Endothelial cell of umbilical vein (primary cell): ENCODE results near the gene ARMC5. TPM values are rescaled to one million over a fixed set of nuclear protein-coding genes. Genes with fewer than 3 reads are reported as not detected.

Source experiments
- BruUV-seq: library from RNA; stranded (reverse); fragments of 400-500 nt; replicated peaks from 2 replicates; lab custom pipeline; 2021; lab: Mats Ljungman, UMichigan
- CTCF ChIA-PET: fragments of 300-600, 350-600 bp; sonication (Branson Sonifier 250); formaldehyde crosslinking; loops from one replicate; lab custom pipeline; 2021; ENCODE audit warnings: antibody characterized with exemption, inconsistent platforms; lab: Charles Lee
- POLR2A ChIA-PET: fragments of 300-600, 350-600 bp; sonication (Branson Sonifier 250); formaldehyde crosslinking; loops from one replicate; lab custom pipeline; 2021; ENCODE audit warnings: antibody characterized with exemption, inconsistent platforms; lab: Charles Lee
- DNase-seq: peaks from one replicate; pipeline ENCODE4 v3.0.0-alpha.2; 2011; ENCODE audit warnings: low read depth, low spot score
- FAIRE-seq: peaks from 2 replicates; lab custom pipeline; 2011; peaks lifted over from hg19 to GRCh38; lab: Jason Lieb, UNC
- H2AFZ ChIP-seq: 2 replicates; pipeline ENCODE4 v1.6.0; 2012; ENCODE audit warnings: low read depth, low read length, control low read depth, inconsistent platforms
- H3K27ac ChIP-seq: 2 replicates; pipeline ENCODE4 v1.5.1; 2011; ENCODE audit warnings: low read depth, mild to moderate bottlenecking, control low read depth, low read length, moderate library complexity; ENCODE audit not compliant: insufficient read depth
- H3K27me3 ChIP-seq, 2 experiments: 2 replicates each; pipeline versions ENCODE4 v1.6.0 to v1.6.1; 2011; ENCODE audit warnings: low read length in 2 of 2, mixed read lengths in 1 of 2; ENCODE audit not compliant: control insufficient read depth in 2 of 2, insufficient read depth in 2 of 2
- H3K36me3 ChIP-seq, 2 experiments: 2 replicates in 1 of 2; 3 replicates in 1 of 2; pipeline ENCODE4 v1.5.1; 2011; ENCODE audit warnings: low read length in 2 of 2, mild to moderate bottlenecking in 1 of 2, moderate library complexity in 1 of 2; ENCODE audit not compliant: control insufficient read depth in 2 of 2, insufficient read depth in 2 of 2; ENCODE audit errors: extremely low read depth in 1 of 2
- H3K4me1 ChIP-seq: 3 replicates; pipeline ENCODE4 v1.5.1; 2011; ENCODE audit warnings: mild to moderate bottlenecking, low read length; ENCODE audit not compliant: control insufficient read depth, insufficient read depth; ENCODE audit errors: extremely low read depth
- H3K4me2 ChIP-seq: 2 replicates; pipeline ENCODE4 v1.6.1; 2011; ENCODE audit warnings: low read length, control low read depth, mixed read lengths; ENCODE audit not compliant: insufficient read depth
- H3K4me3 ChIP-seq, 3 experiments: fragments of 200-600 bp in 1 of 3; sonication (generic), shearing (Covaris generic) in 1 of 3; replicated peaks in 1 of 3; 2 replicates each; pipeline ENCODE4 v1.5.1; 2011 to 2016; ENCODE audit warnings: control low read depth in 3 of 3, low read length in 3 of 3, mild to moderate bottlenecking in 2 of 3, inconsistent platforms in 1 of 3, low read depth in 1 of 3, moderate library complexity in 1 of 3; ENCODE audit not compliant: insufficient read depth in 1 of 3
- H3K79me2 ChIP-seq: 2 replicates; pipeline ENCODE4 v1.6.0; 2012; ENCODE audit warnings: low read length, inconsistent platforms; ENCODE audit not compliant: control insufficient read depth, insufficient read depth
- H3K9ac ChIP-seq: replicated peaks from 2 replicates; pipeline ENCODE3; 2011; ENCODE audit warnings: low read length, control low read depth; ENCODE audit not compliant: insufficient read depth; ENCODE audit errors: extremely low read depth
- H3K9me1 ChIP-seq: replicated peaks from 3 replicates; pipeline ENCODE4 v1.6.0; 2011; ENCODE audit warnings: mild to moderate bottlenecking, low read length; ENCODE audit not compliant: control insufficient read depth, insufficient read depth; ENCODE audit errors: extremely low read depth
- H3K9me3 ChIP-seq: replicated peaks from 2 replicates; pipeline ENCODE4 v1.5.1; 2012; ENCODE audit warnings: low read length, inconsistent platforms; ENCODE audit not compliant: control insufficient read depth, insufficient read depth
- H4K20me1 ChIP-seq: replicated peaks from 2 replicates; pipeline ENCODE3; 2011; ENCODE audit warnings: mild to moderate bottlenecking, low read length; ENCODE audit not compliant: control insufficient read depth, insufficient read depth; ENCODE audit errors: extremely low read depth
- CTCF ChIP-seq, 2 donors: IDR thresholded peaks; 1 replicate in 1 of 2; 2 replicates in 1 of 2; pipeline ENCODE4 v1.5.1; 2011; ENCODE audit warnings: low read length in 2 of 2, mild to moderate bottlenecking in 2 of 2, moderate library complexity in 2 of 2, control low read depth in 1 of 2, inconsistent platforms in 1 of 2, low read depth in 1 of 2; ENCODE audit not compliant: insufficient read depth in 1 of 2; ENCODE audit errors: extremely low read depth in 1 of 2
- EZH2 ChIP-seq: IDR thresholded peaks from 2 replicates; pipeline ENCODE4 v1.6.1; 2012; ENCODE audit warnings: borderline replicate concordance, low read depth, mild to moderate bottlenecking, moderate library complexity, low read length, inconsistent platforms; ENCODE audit not compliant: severe bottlenecking
- FOS ChIP-seq: IDR thresholded peaks from 2 replicates; pipeline ENCODE4 v1.6.1; 2011; ENCODE audit warnings: mild to moderate bottlenecking, low read length, moderate library complexity, borderline replicate concordance; ENCODE audit not compliant: insufficient read depth
- GATA2 ChIP-seq: IDR thresholded peaks from 2 replicates; pipeline ENCODE4 v1.7.0; 2011; ENCODE audit warnings: low read depth, mild to moderate bottlenecking, moderate library complexity, mixed read lengths, low read length; ENCODE audit not compliant: insufficient read length, insufficient read depth
- JUN ChIP-seq: IDR thresholded peaks from 2 replicates; pipeline ENCODE4 v1.6.1; 2011; ENCODE audit warnings: borderline replicate concordance, low read depth; ENCODE audit not compliant: insufficient read length, insufficient read depth
- MAX ChIP-seq: IDR thresholded peaks from 2 replicates; pipeline ENCODE4 v1.6.1; 2011; ENCODE audit not compliant: insufficient read depth, insufficient read length
- MYC ChIP-seq: IDR thresholded peaks from one replicate; pipeline ENCODE4 v1.6.1; 2011; ENCODE audit warnings: mild to moderate bottlenecking, low read depth, low read length
- POLR2A ChIP-seq: IDR thresholded peaks from 2 replicates; pipeline ENCODE4 v1.6.1; 2012; ENCODE audit warnings: low read depth, mild to moderate bottlenecking, control low read depth, low read length
- POLR2AphosphoS5 ChIP-seq: IDR thresholded peaks from 2 replicates; pipeline ENCODE4 v1.6.1; 2012; ENCODE audit warnings: low read depth, mild to moderate bottlenecking, control low read depth, low read length, moderate library complexity; ENCODE audit not compliant: insufficient read depth
- dilution Hi-C: fragments of 300-500 bp; cut with MboI; formaldehyde crosslinking; loops from one replicate; pipeline ENCODE4 v1.15.0; 2019; ENCODE audit warnings: low sequenced_read_pairs; ENCODE audit not compliant: extremely low pct_ligation_motif_present
- intact Hi-C: fragments of 100-400 bp; cut with micrococcal nuclease; formaldehyde crosslinking; loops from one replicate; pipeline ENCODE4 v1.10.0; 2022
- polyA plus RNA-seq, 4 experiments: library from polyadenylated mRNA; depleted of rRNA in 3 of 4; stranded (reverse) in 3 of 4; unstranded in 1 of 4; fragments of >200 nt; gene quantifications; 2 replicates each; pipeline versions ENCODE4 v1.2.1 to v1.2.3, GENCODE V29; 2011 to 2012; ENCODE audit warnings: missing spikeins in 1 of 4
- total RNA-seq: library from RNA; stranded (reverse); gene quantifications from 2 replicates; pipeline ENCODE4 v1.2.3, GENCODE V29; 2021

ARMC5 gene
- total and polyA plus RNA-seq, 2 donors (not counting 3 experiments of a cell fraction or from before 2014, with no cell fraction given), result 17.3 to 18.8 TPM

- H2AFZ ChIP-seq, result no peak overlapping the region
- CTCF ChIA-PET, result interaction anchor here (1.3 kb wide), 1 partner anchor 21 kb away, joined by 5 read pairs; the partner anchor contains the start of gene ZNF843
- H3K4me2 ChIP-seq, result no peak overlapping the region
- H3K79me2 ChIP-seq, result no peaks in the 10 kb centered on the region
- H3K9me3 ChIP-seq, result no peaks in the 10 kb centered on the region
- H4K20me1 ChIP-seq, result no peaks in the 10 kb centered on the region
- no peaks in the 10 kb centered on the region for H3K9me1 ChIP-seq
- no peaks in the 10 kb centered on the region for H3K4me1 ChIP-seq
- no peak overlapping the region for H3K9ac ChIP-seq
- FAIRE-seq (no peak), DNase-seq (no peak)
- intact Hi-C loops (no loop called here), dilution Hi-C loops (no loop called here)
- POLR2A ChIA-PET, result interaction anchor here (0.6 kb wide), 1 partner anchor 105 kb away, joined by 3 read pairs; no protein-coding TSS in a partner anchor
- no peak overlapping the region for H3K4me3 ChIP-seq
- TF ChIP-seq FOS (no peak), MYC (no peak), MAX (no peak), JUN (no peak), POLR2AphosphoS5 (no peak), GATA2 (no peak), CTCF (IDR thresholded peaks at IDR 0.05; ENCODE audit: extremely low read depth in 1 of 2, insufficient read depth in 1 of 2, low read depth in 1 of 2, low read length in 2 of 2) (no peak), POLR2A (no peak), EZH2 (no peak)
- no peak overlapping the region for H3K27ac ChIP-seq
- no peaks in the 10 kb centered on the region for H3K36me3 ChIP-seq
- H3K27me3 ChIP-seq, result no peaks in the 10 kb centered on the region
- BruUV-seq, result no TSS peak
Observed at GRCh38 chr16:31421587-31421986, 37.7 kb upstream of the ARMC5 start.
